ENCODE results near the gene FGG. TPM values are rescaled to one million over a fixed set of nuclear protein-coding genes. Genes with fewer than 3 reads are reported as not detected.

Gene FGG
- total RNA-seq, 6 experiments from 2014 or later: 5,578 to 14,578 (median 13,052) TPM

DNA sequence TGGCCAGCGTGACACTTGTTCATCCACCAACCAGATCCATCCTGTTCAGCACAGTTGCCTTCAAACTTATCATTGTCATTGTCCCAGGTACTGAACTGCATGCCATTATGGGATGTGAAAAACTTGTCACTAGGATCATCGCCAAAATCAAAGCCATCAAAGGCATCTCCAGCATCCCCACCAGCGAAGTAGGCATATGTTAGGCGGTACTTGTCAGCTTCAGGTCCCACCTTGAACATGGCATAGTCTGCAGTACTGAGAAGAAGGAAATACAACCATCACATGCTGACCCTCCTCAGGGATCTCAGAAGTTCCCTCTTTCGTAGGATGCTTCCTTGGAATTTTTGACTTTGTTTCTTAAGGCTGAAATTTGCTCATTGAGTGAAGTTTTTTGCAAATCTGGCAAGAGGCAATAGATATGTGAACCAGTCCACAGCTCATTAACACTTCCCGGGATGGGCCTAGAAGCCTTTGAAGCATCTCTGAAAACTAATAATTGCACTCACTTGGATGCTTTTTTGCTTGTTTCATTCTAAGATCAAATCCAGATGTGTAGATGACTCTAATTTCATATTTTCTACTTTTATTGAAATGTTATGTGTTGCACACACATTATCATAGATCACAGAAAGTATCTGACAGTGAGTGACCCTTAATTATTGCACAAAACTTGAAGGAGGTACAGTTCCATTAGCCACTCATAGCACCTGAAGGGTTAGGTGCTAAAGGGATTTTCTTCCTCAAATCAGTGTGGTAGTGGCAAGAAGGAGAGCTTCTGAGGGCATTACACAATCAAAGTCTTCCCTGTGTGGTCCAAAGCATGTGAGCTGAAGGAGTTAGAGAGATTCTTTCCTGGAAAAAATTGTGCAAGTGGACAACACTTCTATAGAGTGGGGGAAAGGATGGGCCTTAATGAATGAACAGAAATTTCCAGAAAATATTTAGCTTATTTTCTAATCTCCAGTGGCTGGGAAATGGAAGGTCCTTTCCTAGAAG, 5.4 kb downstream of the FGG start:
- 48% methylated on average over 6 of the region's 6 CpGs for WGBS (ENCODE audit: insufficient coverage, low coverage, low lambda C conversion rate, missing lambda C conversion rate)
- peaks cover 0 to 9% (median 0%) of the 10 kb centered on the region in 4 donors for H3K4me1 ChIP-seq
- DNase-seq (no peak), ATAC-seq (peak; percentile 2 to 53 (median 18))
- peaks cover 11 to 74% (median 49%) of the 10 kb centered on the region in 4 donors for H3K36me3 ChIP-seq
- peak overlapping the region; percentile 28 to 67 (median 66) for H3K4me3 ChIP-seq
- no peaks in the 10 kb centered on the region for H3K27me3 ChIP-seq
- peak; percentile 72 for TF ChIP-seq POLR2A (IDR thresholded peaks at IDR 0.05)
- TF ChIP-seq, protein P1, sequence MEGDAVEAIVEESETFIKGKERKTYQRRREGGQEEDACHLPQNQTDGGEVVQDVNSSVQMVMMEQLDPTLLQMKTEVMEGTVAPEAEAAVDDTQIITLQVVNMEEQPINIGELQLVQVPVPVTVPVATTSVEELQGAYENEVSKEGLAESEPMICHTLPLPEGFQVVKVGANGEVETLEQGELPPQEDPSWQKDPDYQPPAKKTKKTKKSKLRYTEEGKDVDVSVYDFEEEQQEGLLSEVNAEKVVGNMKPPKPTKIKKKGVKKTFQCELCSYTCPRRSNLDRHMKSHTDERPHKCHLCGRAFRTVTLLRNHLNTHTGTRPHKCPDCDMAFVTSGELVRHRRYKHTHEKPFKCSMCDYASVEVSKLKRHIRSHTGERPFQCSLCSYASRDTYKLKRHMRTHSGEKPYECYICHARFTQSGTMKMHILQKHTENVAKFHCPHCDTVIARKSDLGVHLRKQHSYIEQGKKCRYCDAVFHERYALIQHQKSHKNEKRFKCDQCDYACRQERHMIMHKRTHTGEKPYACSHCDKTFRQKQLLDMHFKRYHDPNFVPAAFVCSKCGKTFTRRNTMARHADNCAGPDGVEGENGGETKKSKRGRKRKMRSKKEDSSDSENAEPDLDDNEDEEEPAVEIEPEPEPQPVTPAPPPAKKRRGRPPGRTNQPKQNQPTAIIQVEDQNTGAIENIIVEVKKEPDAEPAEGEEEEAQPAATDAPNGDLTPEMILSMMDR (IDR thresholded peaks at IDR 0.05): no peak
- intact Hi-C loops (cut with DNase I): no loop called here
- H3K27ac ChIP-seq: peak overlapping the region in 2 of 3 donors; percentile 9 to 94
- H3K9me3 ChIP-seq: no peaks in the 10 kb centered on the region

GRCh38 chr4:154604696-154605200, 7.7 kb downstream of the FGG start:
- H3K27me3 ChIP-seq: no peaks in the 10 kb centered on the region
- TF ChIP-seq, protein P1 (IDR thresholded peaks at IDR 0.05): no peak
- TF ChIP-seq POLR2A (IDR thresholded peaks at IDR 0.05): peak; percentile 83
- H3K27ac ChIP-seq: peak overlapping the region in 1 of 3 donors; percentile 30
- DNase-seq (peak in 1 of 3 donors; percentile 37), ATAC-seq (peak in 1 of 4 donors; percentile 8)
- peaks cover 0 to 12% (median 0%) of the 10 kb centered on the region in 4 donors for H3K4me1 ChIP-seq
- H3K36me3 ChIP-seq: peaks cover under 1 to 59% (median 34%) of the 10 kb centered on the region in 4 donors
- no peak overlapping the region for H3K4me3 ChIP-seq
- no peaks in the 10 kb centered on the region for H3K9me3 ChIP-seq
- 48% methylated on average over 4 of the region's 4 CpGs for whole genome bisulfite sequencing (ENCODE audit: insufficient coverage, low coverage, low lambda C conversion rate, missing lambda C conversion rate)
- intact Hi-C loops (cut with DNase I): no loop called here

DNA sequence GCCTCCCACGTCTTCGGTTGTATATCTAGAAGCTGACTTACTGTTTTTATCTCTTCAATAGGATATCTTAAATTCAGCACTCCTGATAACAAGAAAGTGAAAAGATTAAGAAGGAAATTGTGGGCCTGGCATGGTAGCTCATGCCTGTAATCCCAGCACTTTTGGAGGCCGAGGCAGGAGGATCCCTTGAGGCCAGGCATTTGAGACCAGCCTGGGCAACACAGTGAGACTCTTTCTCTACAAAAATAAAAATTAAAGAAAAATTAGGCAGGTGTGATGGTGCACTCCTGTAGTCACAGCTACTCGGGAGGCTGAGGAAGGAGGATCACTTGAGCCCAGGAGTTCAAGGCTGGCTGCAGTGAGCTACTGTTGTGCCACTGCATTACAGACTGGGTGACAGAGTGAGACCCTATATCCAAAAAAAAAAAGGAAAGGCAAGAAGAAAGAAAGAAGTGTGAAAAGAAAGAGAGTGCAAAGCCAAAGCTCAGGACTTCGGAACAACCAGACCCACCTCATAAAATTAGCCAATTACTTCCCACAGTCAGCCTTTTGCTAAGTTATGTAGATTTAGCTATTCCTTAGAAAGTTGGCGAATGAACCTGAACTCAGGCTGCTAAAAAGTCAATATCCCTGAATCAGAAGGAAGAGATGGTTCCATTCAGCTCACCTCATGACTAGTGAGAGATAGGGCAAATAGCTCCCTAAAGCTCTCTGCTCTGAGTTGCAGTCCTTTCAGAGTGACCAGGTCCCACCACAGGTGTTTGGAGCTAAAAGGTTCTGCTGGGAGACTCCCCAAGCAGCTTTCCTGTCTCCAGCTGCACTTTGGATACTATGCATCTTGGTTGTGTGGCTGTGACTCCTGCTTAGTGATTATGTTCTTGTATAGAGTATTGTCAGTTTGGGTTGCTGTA, 9.2 kb downstream of the FGG start:
- intact Hi-C loops (cut with DNase I): no loop called here
- Histone ChIP-seq H3K4me3 (no peak overlapping the region), H3K36me3 (peaks cover 0 to 48% (median 24%) of the 10 kb centered on the region in 4 donors), H3K27me3 (no peaks in the 10 kb centered on the region), H3K4me1 (peaks cover 0 to 27% (median 0%) of the 10 kb centered on the region in 4 donors), H3K9me3 (no peaks in the 10 kb centered on the region), H3K27ac (peak overlapping the region in 1 of 3 donors; percentile 30)
- DNase-seq (peak in 1 of 3 donors; percentile 49), ATAC-seq (peak; percentile 2 to 38 (median 14))
- peak; percentile 91 for TF ChIP-seq POLR2A (IDR thresholded peaks at IDR 0.05)
- TF ChIP-seq, protein P1 (IDR thresholded peaks at IDR 0.05): no peak
- WGBS (ENCODE audit: insufficient coverage, low coverage, low lambda C conversion rate, missing lambda C conversion rate): 28% methylated on average over 6 of the region's 6 CpGs

GRCh38 chr4:154602404-154603020, 9.9 kb downstream of the FGG start:
- TF ChIP-seq, protein P1 (IDR thresholded peaks at IDR 0.05): no peak
- TF ChIP-seq POLR2A (IDR thresholded peaks at IDR 0.05): no peak
- Histone ChIP-seq H3K9me3 (no peaks in the 10 kb centered on the region), H3K4me3 (no peak overlapping the region), H3K4me1 (peaks cover 0 to 28% (median 0%) of the 10 kb centered on the region in 4 donors), H3K27me3 (no peaks in the 10 kb centered on the region), H3K27ac (peak overlapping the region in 1 of 3 donors; percentile 30), H3K36me3 (peaks cover 0 to 40% (median 19%) of the 10 kb centered on the region in 4 donors)
- intact Hi-C loops (cut with DNase I): no loop called here
- DNase-seq (no peak), ATAC-seq (peak in 1 of 4 donors; percentile 25)
- 6% methylated on average over 1 of the region's 1 CpG for WGBS (ENCODE audit: insufficient coverage, low coverage, low lambda C conversion rate, missing lambda C conversion rate)

All from right lobe of liver (tissue), 6 donors.